HepG2 (cell line): ENCODE data around the gene MAP1LC3B. TPM values are rescaled to one million over a fixed set of nuclear protein-coding genes. Genes with fewer than 3 reads are reported as not detected.
A peak's percentile ranks its signal among the peaks of the same experiment; 100 is the strongest.

Experiments used
- ATAC-seq: fragments of 200-7000 bp; cut with Tn5 transposase; 3 replicates; pipeline ENCODE4 v1.9.1; 2020; ENCODE audit warnings: mild to moderate bottlenecking, moderate library complexity
- BruUV-seq: library from RNA; stranded (reverse); fragments of 400-500 nt; replicated peaks from 2 replicates; lab custom pipeline; 2021; lab: Mats Ljungman, UMichigan
- CTCF ChIA-PET: fragments of 300-600 bp; formaldehyde crosslinking; extraction: SDS; loops from one replicate; lab custom pipeline; 2021; ENCODE audit warnings: low total read pairs, inconsistent platforms, low intra/inter-chr PET ratio; lab: Yijun Ruan, JAX
- POLR2A ChIA-PET: fragments of 350-600 bp; sonication (Branson Sonifier 250); formaldehyde crosslinking; loops from one replicate; lab custom pipeline; 2020; ENCODE audit warnings: antibody characterized with exemption, inconsistent platforms; lab: Yijun Ruan, JAX
- DNase-seq: peaks from one replicate; pipeline ENCODE4 v3.0.0-alpha.2; 2015; ENCODE audit warnings: low spot score
- FAIRE-seq: peaks from 3 replicates; lab custom pipeline; 2011; peaks lifted over from hg19 to GRCh38; lab: Jason Lieb, UNC
- H2AFZ ChIP-seq: one replicate; pipeline ENCODE4 v1.6.1; 2011; ENCODE audit warnings: low read length, inconsistent platforms
- H3K27ac ChIP-seq: fragments of 300-600 bp; 3 replicates; pipeline ENCODE4 v1.8.0; 2011; ENCODE audit warnings: mixed run types, mild to moderate bottlenecking, mixed read lengths, low read length, inconsistent platforms; ENCODE audit not compliant: insufficient read depth; ENCODE audit errors: extremely low read length
- H3K27me3 ChIP-seq, 2 experiments: fragments of 200-600 bp in 1 of 2; 2 replicates in 1 of 2; 3 replicates in 1 of 2; pipeline versions ENCODE4 v1.6.0 to v1.8.0; 2011; ENCODE audit warnings: low read length in 2 of 2, mild to moderate bottlenecking in 2 of 2, moderate library complexity in 2 of 2, inconsistent platforms in 1 of 2; ENCODE audit not compliant: insufficient read depth in 2 of 2, control insufficient read depth in 1 of 2
- H3K36me3 ChIP-seq, 2 experiments: fragments of 200-600 bp in 1 of 2; replicated peaks in 1 of 2; 2 replicates in 1 of 2; 3 replicates in 1 of 2; pipeline versions ENCODE4 v1.5.1 to v1.8.0; 2011; ENCODE audit warnings: low read length in 2 of 2, inconsistent platforms in 1 of 2; ENCODE audit not compliant: insufficient read depth in 2 of 2, control insufficient read depth in 1 of 2
- H3K4me1 ChIP-seq: 2 replicates; pipeline ENCODE4 v1.5.1; 2012; ENCODE audit warnings: low read length, inconsistent platforms; ENCODE audit not compliant: insufficient read depth
- H3K4me2 ChIP-seq: 2 replicates; pipeline ENCODE4 v1.6.0; 2011; ENCODE audit warnings: low read depth, low read length, inconsistent platforms
- H3K4me3 ChIP-seq, 3 experiments: fragments of 200-600 bp in 1 of 3; sonication (generic), shearing (Covaris generic) in 1 of 3; replicated peaks in 1 of 3; 2 replicates each; pipeline ENCODE4 v1.5.1; 2011 to 2016; ENCODE audit warnings: low read length in 3 of 3, inconsistent platforms in 2 of 3, low read depth in 2 of 3, mild to moderate bottlenecking in 2 of 3, control low read depth in 1 of 3, mixed read lengths in 1 of 3; ENCODE audit not compliant: insufficient read depth in 1 of 3
- H3K79me2 ChIP-seq: one replicate; pipeline ENCODE4 v1.6.1; 2011; ENCODE audit warnings: low read length, inconsistent platforms; ENCODE audit not compliant: insufficient read depth
- H3K9ac ChIP-seq: 2 replicates; pipeline ENCODE4 v1.6.0; 2011; ENCODE audit warnings: mild to moderate bottlenecking, low read depth, low read length, inconsistent platforms; ENCODE audit not compliant: insufficient read depth
- H3K9me3 ChIP-seq: 2 replicates; pipeline ENCODE4 v1.5.1; 2012; ENCODE audit warnings: mild to moderate bottlenecking, low read length
- H4K20me1 ChIP-seq: 2 replicates; pipeline ENCODE4 v1.6.0; 2011; ENCODE audit warnings: inconsistent platforms, mild to moderate bottlenecking, low read length, moderate library complexity; ENCODE audit not compliant: insufficient read depth
- PRDM15 ChIP-seq: sonication (generic); formaldehyde crosslinking; IDR thresholded peaks from 2 replicates; pipeline ENCODE4 v1.4.0; 2020; ENCODE audit warnings: missing genetic modification reagents
- SMARCE1 ChIP-seq: fragments of 450-650 bp; IDR thresholded peaks from 2 replicates; pipeline ENCODE4 v1.6.1; 2017; ENCODE audit warnings: borderline replicate concordance
- WGBS: methylation state at CpG from one replicate; pipeline ENCODE4 v1.1.6; 2017; ENCODE audit warnings: low lambda C conversion rate; 5-methylcytosine and 5-hydroxymethylcytosine counted together
- in situ Hi-C: cut with HindIII; loops from 2 replicates; pipeline ENCODE4 v1.10.0; 2017; ENCODE audit warnings: low pct_unique_long_range_greater_than_20kb; ENCODE audit not compliant: extremely low pct_ligation_motif_present
- intact Hi-C: fragments of 100-400 bp; cut with micrococcal nuclease; formaldehyde crosslinking; loops from one replicate; pipeline ENCODE4 v1.10.0; 2022; ENCODE audit not compliant: unreplicated experiment
- polyA plus RNA-seq, 8 experiments: library from polyadenylated mRNA; depleted of rRNA in 3 of 8; stranded (reverse) in 7 of 8; unstranded in 1 of 8; fragments of >200 nt; fragmentation: Illumina TruSeq in 4 of 8; extraction: Trizol in 4 of 8; gene quantifications; 2 replicates each; pipeline versions ENCODE4 v1.2.1 to v1.2.3, GENCODE V29; 2011 to 2016; ENCODE audit warnings: low read depth in 4 of 8, missing spikeins in 1 of 8, mixed read lengths in 1 of 8; ENCODE audit not compliant: insufficient read depth in 1 of 8
- total RNA-seq, 5 experiments: library from RNA; depleted of rRNA; stranded (reverse); fragments of >200 nt; fragmentation: Illumina TruSeq; extraction: Trizol; gene quantifications; 2 replicates each; pipeline ENCODE4 v1.2.3, GENCODE V29; 2016; ENCODE audit warnings: low read depth in 1 of 5

MAP1LC3B gene
- total and polyA plus RNA-seq, 2 of the 13 experiments (the other 11 are each of a cell fraction or from before 2014, with no cell fraction given), result 15.7 to 37.4 TPM

DNA sequence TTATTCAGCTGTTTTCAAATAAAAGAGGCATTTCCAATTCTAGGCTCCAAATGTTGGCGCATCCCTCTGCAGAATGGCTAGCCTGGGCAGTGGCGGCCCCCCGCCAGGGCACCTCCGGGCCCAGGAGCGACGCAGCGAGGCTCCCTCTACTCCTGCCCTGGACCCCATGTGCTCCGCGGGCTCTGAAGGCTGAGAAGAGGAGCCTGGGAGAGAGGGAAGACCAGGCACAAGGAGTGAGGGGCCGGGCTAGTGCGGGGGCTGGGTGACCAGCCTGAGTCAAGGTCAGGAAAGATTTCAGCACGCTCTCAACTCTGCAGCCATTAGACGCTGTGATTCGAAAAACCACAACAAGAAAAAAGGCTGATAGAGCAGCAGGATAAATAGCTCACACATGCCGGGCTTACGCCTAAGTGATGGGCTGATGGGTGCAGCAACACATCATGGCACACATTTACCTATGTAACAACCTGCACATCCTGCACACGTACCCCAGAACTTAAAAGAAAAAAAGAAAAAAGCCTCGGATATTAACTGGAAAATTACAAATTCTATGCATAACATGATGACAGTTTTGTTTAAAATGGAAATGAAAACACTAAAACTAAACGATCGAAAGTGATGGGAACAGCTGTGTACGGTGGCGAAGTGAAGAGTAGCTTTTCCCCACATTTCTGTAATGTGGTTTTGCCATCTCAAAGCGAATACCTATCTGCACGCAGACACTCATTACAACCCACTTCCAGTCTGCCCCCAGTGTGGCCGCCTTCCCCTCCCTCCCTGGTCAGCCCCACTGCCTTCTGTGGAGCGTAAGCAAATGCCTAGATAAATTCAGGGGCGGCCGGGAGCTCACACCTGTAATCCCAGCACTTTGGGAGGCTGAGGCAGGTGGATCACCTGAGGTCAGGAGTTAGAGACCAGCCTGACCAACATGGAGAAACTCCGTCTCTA, 44.4 kb downstream of the MAP1LC3B start:
- H3K27me3 ChIP-seq, result no peaks in the 10 kb centered on the region
- intact Hi-C loops, result no loop called here
- no peak for ATAC-seq
- ChIA-PET CTCF (no interaction called here), POLR2A (no interaction called here)
- H3K79me2 ChIP-seq, result peaks cover 23% of the 10 kb centered on the region
- no peaks in the 10 kb centered on the region for H3K9me3 ChIP-seq
- TF ChIP-seq PRDM15 (CRISPR knock-in tag) (0 out of 2 replicates have a peak, but pooled peaks have one; percentile 62), SMARCE1 (no peak)
- peaks cover 11% of the 10 kb centered on the region; the same call in 1 of the 2 replicates for H3K4me1 ChIP-seq
- 97% methylated on average over 29 of the region's 29 CpGs for WGBS
- no peak overlapping the region for H3K4me3 ChIP-seq
- DNase-seq, result no peak
- no peak overlapping the region for H2AFZ ChIP-seq
- FAIRE-seq, result no peak
- no peak overlapping the region for H3K4me2 ChIP-seq
- peaks cover 16% of the 10 kb centered on the region; the same call in 1 of the 2 replicates for H4K20me1 ChIP-seq
- H3K9ac ChIP-seq, result no peak overlapping the region
- no peak overlapping the region for H3K27ac ChIP-seq
- H3K36me3 ChIP-seq, result peaks cover 20 to 39% of the 10 kb centered on the region in 2 experiments
- in situ Hi-C loops, result no loop called here
- no TSS peak for BruUV-seq
